MM.1S (cell line): ENCODE measurements around the gene KRT9.
A peak's percentile ranks its signal among the peaks of the same experiment; 100 is the strongest.

Source experiments
- DNase-seq: peaks from one replicate; pipeline ENCODE4 v3.0.0-alpha.2; 2015
- H2AFZ ChIP-seq: fragments of 300-600 bp; sonication (generic); 2 replicates; pipeline ENCODE4 v1.6.0; 2016; ENCODE audit warnings: antibody characterized with exemption, low read length
- H3F3A ChIP-seq: fragments of 300-600 bp; sonication (generic); 2 replicates; pipeline ENCODE4 v1.6.1; 2016; ENCODE audit warnings: mild to moderate bottlenecking, antibody characterized with exemption, low read length, moderate library complexity, mixed read lengths; ENCODE audit not compliant: insufficient read depth
- H3K27ac ChIP-seq: fragments of 300-600 bp; sonication (generic); 2 replicates; pipeline ENCODE4 v1.5.1; 2016; ENCODE audit warnings: mild to moderate bottlenecking, low read length
- H3K27me3 ChIP-seq: fragments of 300-600 bp; sonication (generic); replicated peaks from 2 replicates; pipeline ENCODE4 v1.6.0; 2016; ENCODE audit warnings: low read length; ENCODE audit not compliant: insufficient read depth
- H3K36me3 ChIP-seq: fragments of 300-600 bp; sonication (generic); replicated peaks from 2 replicates; pipeline ENCODE4 v1.6.1; 2016; ENCODE audit warnings: mild to moderate bottlenecking, low read length, mixed read lengths; ENCODE audit not compliant: insufficient read depth
- H3K4me1 ChIP-seq: fragments of 300-600 bp; sonication (generic); 2 replicates; pipeline ENCODE4 v1.6.1; 2016; ENCODE audit warnings: low read length, mixed read lengths
- H3K4me2 ChIP-seq: fragments of 300-600 bp; sonication (generic); 2 replicates; pipeline ENCODE4 v1.6.0; 2016; ENCODE audit warnings: low read depth, low read length
- H3K4me3 ChIP-seq: fragments of 300-600 bp; sonication (generic); 2 replicates; pipeline ENCODE4 v1.5.1; 2016; ENCODE audit warnings: low read length, mixed read lengths
- H3K79me2 ChIP-seq: fragments of 300-600 bp; sonication (generic); 2 replicates; pipeline ENCODE4 v1.6.1; 2016; ENCODE audit warnings: mixed run types, low read length, mixed read lengths
- H3K9ac ChIP-seq: fragments of 300-600 bp; sonication (generic); 2 replicates; pipeline ENCODE4 v1.6.1; 2016; ENCODE audit warnings: low read length, mixed read lengths
- H3K9me2 ChIP-seq: fragments of 300-600 bp; sonication (generic); replicated peaks from 2 replicates; pipeline ENCODE4 v1.6.1; 2016; ENCODE audit warnings: mild to moderate bottlenecking, low read length, mixed read lengths; ENCODE audit not compliant: insufficient read depth
- H3K9me3 ChIP-seq: fragments of 300-600 bp; sonication (generic); replicated peaks from 2 replicates; pipeline ENCODE4 v1.6.1; 2016; ENCODE audit warnings: mild to moderate bottlenecking, low read length, mixed read lengths; ENCODE audit not compliant: insufficient read depth
- H4K20me1 ChIP-seq: fragments of 300-600 bp; sonication (generic); 2 replicates; pipeline ENCODE4 v1.6.1; 2016; ENCODE audit warnings: mild to moderate bottlenecking, low read length, moderate library complexity, mixed read lengths; ENCODE audit not compliant: insufficient read depth
- EZH2 ChIP-seq: fragments of 300-600 bp; sonication (generic); optimal IDR thresholded peaks from 2 replicates; pipeline ENCODE3; 2017; ENCODE audit warnings: low read depth, mild to moderate bottlenecking, antibody characterized with exemption, low read length, mixed read lengths
- EZH2phosphoT487 ChIP-seq: fragments of 300-600 bp; sonication (generic); IDR thresholded peaks from 2 replicates; pipeline ENCODE4 v1.6.1; 2018; ENCODE audit warnings: antibody characterized with exemption, low read length
- TF ChIP-seq, protein P1 (sequence below): fragments of 300-600 bp; sonication (generic); IDR thresholded peaks from 2 replicates; pipeline ENCODE4 v1.5.1; 2016; ENCODE audit warnings: antibody characterized with exemption, low read length, mixed read lengths

The KRT9 gene

DNA sequence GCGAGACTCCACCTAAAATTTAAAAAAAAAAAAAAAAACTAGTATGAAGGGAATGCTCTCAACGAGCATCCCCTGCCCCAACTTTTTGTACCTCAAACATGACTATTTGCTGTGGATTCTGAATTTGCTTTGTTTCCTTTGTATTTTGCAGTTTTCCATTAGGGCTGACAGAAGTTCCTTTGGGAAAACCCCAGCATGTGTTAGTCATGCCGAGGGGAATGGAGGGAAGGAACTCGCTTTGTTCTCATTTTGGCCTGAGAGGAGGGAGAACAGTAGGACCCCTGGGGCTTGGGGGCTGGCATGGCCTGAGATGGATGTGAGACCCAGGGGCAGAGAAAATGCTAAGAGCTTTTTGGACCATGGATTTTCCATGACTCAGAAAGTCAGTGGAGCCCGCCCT is 20.5 kb downstream of the KRT9 start:
- H3K36me3 ChIP-seq: no peaks in the 10 kb centered on the region
- peaks cover 11% of the 10 kb centered on the region; the same call in 1 of the 2 replicates for H3K27me3 ChIP-seq
- H3F3A ChIP-seq: no peaks in the 10 kb centered on the region
- H3K9ac ChIP-seq: no peak overlapping the region
- H3K4me1 ChIP-seq: peaks cover 12% of the 10 kb centered on the region; the same call in 1 of the 2 replicates
- DNase-seq: no peak
- no peaks in the 10 kb centered on the region for H3K79me2 ChIP-seq
- no peak overlapping the region for H3K27ac ChIP-seq
- no peak for TF ChIP-seq EZH2
- TF ChIP-seq, protein P1, sequence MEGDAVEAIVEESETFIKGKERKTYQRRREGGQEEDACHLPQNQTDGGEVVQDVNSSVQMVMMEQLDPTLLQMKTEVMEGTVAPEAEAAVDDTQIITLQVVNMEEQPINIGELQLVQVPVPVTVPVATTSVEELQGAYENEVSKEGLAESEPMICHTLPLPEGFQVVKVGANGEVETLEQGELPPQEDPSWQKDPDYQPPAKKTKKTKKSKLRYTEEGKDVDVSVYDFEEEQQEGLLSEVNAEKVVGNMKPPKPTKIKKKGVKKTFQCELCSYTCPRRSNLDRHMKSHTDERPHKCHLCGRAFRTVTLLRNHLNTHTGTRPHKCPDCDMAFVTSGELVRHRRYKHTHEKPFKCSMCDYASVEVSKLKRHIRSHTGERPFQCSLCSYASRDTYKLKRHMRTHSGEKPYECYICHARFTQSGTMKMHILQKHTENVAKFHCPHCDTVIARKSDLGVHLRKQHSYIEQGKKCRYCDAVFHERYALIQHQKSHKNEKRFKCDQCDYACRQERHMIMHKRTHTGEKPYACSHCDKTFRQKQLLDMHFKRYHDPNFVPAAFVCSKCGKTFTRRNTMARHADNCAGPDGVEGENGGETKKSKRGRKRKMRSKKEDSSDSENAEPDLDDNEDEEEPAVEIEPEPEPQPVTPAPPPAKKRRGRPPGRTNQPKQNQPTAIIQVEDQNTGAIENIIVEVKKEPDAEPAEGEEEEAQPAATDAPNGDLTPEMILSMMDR: no peak
- TF ChIP-seq EZH2phosphoT487: no peak
- no peaks in the 10 kb centered on the region for H4K20me1 ChIP-seq
- H3K4me2 ChIP-seq: no peak overlapping the region
- no peaks in the 10 kb centered on the region for H3K9me2 ChIP-seq
- H3K4me3 ChIP-seq: no peak overlapping the region
- H2AFZ ChIP-seq: no peak overlapping the region
- H3K9me3 ChIP-seq: no peaks in the 10 kb centered on the region

DNA sequence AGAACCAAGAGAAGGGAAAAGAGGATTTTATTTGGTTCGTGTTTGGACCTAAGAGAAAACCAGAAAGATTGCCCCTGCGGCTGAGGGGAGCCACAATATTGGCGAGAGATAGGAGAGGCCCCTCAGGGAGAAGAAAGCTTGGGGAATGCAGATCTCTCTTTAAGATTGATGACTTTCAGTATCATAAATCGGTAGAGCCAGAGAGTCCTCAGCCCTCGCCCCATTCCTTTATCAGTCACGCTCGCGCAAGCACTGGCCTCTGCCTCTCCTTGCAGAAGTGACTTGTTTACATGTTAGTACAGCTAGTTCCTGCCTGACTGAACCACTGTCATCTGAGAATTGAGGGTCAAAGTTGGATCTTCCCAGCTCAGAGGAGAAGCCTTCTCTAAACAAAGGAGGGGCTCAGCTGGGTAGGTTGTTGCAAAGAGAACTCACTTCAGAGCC is 22.2 kb downstream of the KRT9 start:
- Histone ChIP-seq H3K27ac (no peak overlapping the region), H3K9me2 (no peaks in the 10 kb centered on the region), H3K79me2 (no peaks in the 10 kb centered on the region), H3K36me3 (no peaks in the 10 kb centered on the region), H3F3A (no peaks in the 10 kb centered on the region), H3K4me1 (peaks cover 12% of the 10 kb centered on the region; the same call in 1 of the 2 replicates), H3K9ac (no peak overlapping the region), H2AFZ (no peak overlapping the region), H3K4me2 (peak overlapping the region; percentile 83; the same call in 1 of the 2 replicates), H4K20me1 (no peaks in the 10 kb centered on the region), H3K4me3 (no peak overlapping the region), H3K9me3 (no peaks in the 10 kb centered on the region), H3K27me3 (no peaks in the 10 kb centered on the region; the same call in 1 of the 2 replicates)
- TF ChIP-seq, protein P1: no peak
- TF ChIP-seq EZH2 (no peak), EZH2phosphoT487 (no peak)
- no peak for DNase-seq

DNA sequence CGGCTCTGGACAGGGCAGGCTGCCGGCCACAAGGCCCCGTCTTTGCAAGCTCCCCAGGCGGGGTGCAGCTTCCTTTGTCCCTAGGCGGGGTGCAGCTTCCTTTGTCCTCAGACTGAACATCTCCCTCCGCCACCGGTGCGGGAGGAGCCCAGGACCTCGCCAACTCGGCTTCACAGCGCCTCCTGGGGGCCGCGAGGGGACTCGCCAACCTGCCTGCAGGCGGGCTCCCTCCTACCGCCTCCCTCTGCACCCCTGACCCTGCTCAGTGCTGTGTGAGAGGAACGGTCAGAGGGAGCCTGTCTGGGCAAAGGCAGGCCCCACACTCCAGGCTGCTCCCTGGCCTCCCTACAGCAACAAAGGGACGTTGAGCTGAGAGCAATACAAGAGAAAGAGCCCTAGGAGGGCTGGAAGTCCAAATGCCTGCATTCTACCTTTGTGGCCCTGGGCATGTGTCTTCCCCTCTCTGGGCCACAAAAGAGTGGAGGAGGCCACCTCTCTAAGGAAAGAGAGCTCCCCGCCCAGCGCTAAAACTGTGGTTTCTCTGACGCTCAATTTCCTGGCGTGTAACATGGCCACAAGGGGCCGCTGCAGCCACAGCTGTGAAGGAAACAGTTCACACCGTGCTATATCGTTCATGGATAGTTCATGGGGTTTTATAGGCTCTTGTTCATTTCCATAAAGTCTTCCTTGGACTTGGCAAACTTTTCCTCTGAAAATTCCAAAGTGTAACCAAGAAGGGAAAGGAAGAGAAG is 22.8 kb downstream of the KRT9 start:
- Histone ChIP-seq H3K4me1 (peaks cover 12% of the 10 kb centered on the region; the same call in 1 of the 2 replicates), H4K20me1 (no peaks in the 10 kb centered on the region), H3K4me2 (peak overlapping the region; percentile 83), H3K9me3 (no peaks in the 10 kb centered on the region), H3K36me3 (no peaks in the 10 kb centered on the region), H3K4me3 (peak overlapping the region; percentile 42), H3K79me2 (no peaks in the 10 kb centered on the region), H3K9ac (peak overlapping the region; percentile 19; the same call in 1 of the 2 replicates), H3F3A (no peaks in the 10 kb centered on the region), H3K9me2 (no peaks in the 10 kb centered on the region), H3K27me3 (no peaks in the 10 kb centered on the region; the same call in 1 of the 2 replicates), H2AFZ (peak overlapping the region; percentile 84), H3K27ac (peak overlapping the region; percentile 32; the same call in 1 of the 2 replicates)
- no peak for TF ChIP-seq EZH2
- TF ChIP-seq, protein P1: peak; percentile 76
- no peak for TF ChIP-seq EZH2phosphoT487
- DNase-seq: peak; percentile 88
